CD4-positive, alpha-beta T cell treated with Interleukin-12 subunit alpha and Interleukin-12 subunit beta, for 1 hour (primary cell): ENCODE measurements around the gene HDGFL2.

Source experiments
- DNase-seq: peaks from one replicate; pipeline ENCODE4 v3.0.0-alpha.2; 2020

HDGFL2 gene

DNA sequence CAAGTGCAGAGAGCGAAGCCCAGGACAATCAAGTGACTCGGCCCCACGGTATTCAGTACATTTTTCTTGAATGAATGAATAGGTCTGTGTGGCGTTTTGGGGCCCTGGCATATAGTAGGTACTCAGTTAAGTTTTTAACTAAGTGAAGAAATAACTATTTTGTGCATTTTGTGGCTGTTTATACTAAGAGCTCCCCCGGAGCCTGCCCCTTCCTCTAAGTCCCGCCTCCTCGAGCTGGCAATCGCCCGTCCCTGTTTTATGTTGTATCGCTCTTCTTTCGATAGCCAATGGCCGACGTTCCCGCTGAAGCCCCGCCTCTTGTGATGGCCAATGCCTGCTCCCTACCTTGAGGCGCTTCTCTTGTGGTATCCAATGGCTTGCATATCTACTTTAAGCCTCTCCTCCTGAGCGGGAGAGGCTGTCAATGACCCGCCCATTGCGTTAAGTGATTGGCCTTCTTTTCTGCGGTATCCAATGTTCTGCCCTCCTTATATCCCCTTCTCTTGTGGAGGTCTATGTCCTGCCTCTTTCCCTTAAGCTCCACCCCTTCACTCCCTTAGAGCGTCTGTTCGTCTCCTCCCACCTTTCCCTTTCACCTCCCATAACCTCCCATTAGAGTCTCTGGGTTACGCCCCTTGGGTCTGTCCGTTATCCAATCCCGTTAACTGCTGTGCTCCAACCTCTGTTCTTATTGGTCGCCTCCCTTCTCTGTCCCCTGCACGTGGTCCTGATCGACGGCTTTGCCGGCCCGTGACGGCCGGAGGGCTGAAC is 509 bp upstream of the HDGFL2 start:
- peak; percentile 99 for DNase-seq

GRCh38 chr19:4473011-4473762 is 1.1 kb downstream of the HDGFL2 start:
- no peak for DNase-seq

GRCh38 chr19:4473763-4474513 is 1.8 kb downstream of the HDGFL2 start:
- DNase-seq = no peak

DNA sequence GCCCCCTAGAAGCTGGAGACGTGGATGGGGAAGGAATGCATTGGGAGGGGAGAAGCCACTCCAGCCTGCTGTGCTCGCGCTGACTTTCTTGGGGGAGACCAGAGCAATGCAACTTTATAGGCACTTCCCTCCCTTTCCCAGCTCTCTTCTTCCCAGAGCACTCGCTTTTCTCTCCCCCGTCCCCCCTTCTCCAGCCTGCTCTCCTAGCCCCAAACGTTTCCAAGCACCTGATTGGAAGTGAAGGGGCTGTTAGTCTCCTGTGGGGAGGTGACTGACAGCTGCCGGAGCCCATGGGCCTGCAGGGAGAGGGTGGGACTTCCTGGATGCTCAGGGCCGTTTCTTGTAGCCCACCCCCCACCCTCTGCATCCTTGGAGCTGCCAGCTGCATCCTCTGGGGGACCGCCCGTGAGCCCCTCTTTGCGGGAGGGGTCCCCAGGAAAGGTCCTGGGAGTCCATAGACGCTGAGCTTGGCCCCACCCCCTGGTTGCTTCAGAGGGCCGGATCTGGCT is 2.5 kb downstream of the HDGFL2 start:
- no peak for DNase-seq

- DNase-seq = no peak
These were observed 5.1 kb downstream of the HDGFL2 start for GRCh38 chr19:4477034-4477801.

DNA sequence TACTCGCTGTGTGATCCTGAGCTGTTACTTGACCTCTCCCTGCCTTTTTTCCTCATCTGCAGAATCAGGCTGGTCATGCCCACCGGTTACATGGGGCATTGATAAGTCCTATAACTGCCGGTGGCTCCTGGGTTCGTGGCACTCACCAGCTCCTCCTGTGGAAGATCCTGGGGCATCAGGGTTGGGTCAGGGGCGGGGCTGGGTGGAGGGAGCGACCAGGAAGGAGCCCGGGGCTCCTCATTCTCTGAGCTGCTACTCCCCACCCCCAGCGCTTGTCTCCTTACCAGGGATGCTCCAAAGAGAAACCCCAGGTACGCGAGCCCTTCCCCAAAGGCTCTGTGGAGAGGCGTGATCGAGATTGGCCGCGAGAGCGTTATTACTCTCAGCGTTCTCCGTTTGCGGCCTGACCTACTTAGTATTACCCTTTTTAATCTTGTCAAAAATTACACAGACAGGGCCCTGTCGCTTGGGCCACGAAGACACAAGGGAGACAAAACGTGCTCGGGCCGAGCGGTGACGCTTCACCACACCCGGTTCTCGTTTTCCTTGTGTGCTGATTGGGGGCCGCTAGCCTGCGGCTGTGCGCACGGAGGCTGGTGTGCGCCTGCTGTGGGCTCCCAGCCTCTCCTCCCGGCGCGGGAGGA is 10.7 kb downstream of the HDGFL2 start:
- DNase-seq = no peak

DNA sequence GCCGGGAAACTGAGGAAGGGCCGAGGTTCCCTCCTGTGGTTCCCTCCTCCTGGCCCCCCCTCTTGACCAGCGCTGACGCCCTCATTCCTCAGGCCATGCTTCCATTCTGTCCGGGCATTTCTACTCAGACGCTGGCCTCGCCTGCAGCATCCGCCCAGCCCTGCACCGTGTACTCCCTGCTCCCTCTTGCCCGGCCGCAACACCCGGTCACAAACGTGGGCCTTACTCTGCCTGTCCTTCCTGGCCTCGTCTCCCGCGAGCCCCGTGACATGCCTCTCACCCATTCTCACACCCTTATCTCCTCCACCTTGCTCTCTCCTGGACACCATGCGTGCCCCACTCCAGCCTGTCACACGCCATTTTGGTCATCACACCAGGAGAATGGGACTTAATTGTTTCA is 11.3 kb downstream of the HDGFL2 start:
- no peak for DNase-seq

DNA sequence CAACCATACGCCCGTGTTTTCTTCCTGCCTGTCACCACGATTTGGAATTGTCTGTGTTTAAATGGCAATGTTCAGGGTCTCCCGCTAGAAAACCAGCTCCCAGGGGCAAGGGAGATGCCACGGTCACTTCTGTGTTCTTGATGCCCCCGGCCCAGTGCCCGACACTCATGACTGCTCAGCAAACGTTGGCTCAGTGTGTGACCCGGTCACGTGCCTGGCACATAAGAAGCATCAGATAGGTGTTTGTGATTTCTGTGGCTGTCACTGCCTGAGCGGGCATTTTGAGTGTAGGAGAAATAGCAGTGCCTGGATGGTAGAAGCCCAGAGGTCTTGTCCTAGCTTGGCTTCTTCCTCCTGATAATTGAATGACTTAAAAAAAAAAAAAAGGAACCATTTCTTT is 15.5 kb downstream of the HDGFL2 start:
- no peak for DNase-seq

GRCh38 chr19:4488496-4488895 is 16.4 kb downstream of the HDGFL2 start:
- no peak for DNase-seq

- DNase-seq = no peak
These were observed 19.3 kb downstream of the HDGFL2 start for GRCh38 chr19:4491446-4491845.

GRCh38 chr19:4492337-4493103 is 20.4 kb downstream of the HDGFL2 start:
- DNase-seq = no peak

DNA sequence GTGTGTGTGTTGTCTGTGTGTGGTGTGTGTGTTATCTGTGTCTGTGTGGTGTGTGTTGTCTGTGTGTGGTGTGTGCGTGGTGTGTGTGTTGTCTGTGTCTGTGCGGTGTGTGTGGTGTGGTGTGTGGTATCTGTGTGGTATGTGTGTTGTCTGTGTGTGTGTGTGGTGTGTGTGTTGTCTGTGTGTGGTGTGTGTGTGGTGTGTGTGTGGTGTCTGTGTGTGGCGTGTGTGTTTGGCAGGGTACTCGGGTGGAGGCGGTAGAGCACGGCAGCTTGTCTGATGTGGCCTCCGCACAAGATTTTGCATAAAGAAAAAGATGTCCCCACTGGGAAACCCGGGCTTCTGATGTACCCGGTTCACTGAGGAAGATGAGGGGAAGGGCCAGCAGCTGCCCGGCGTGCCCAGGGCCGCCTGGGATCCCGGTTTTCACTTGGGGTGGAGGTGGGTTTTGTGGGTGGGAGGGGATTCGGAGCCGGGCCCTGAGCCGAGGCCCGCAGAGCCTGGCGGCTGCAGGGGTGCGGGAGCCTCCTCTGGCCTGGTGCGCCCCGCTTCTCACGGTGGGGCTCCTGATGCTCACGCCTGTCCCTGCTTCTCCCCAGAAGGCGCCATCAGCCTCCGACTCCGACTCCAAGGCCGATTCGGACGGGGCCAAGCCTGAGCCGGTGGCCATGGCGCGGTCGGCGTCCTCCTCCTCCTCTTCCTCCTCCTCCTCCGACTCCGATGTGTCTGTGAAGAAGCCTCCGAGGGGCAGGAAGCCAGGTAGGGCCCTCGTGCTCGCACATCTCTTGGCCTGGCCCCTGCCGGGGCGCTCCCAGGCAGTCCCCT is 21.2 kb downstream of the HDGFL2 start:
- DNase-seq = no peak

DNA sequence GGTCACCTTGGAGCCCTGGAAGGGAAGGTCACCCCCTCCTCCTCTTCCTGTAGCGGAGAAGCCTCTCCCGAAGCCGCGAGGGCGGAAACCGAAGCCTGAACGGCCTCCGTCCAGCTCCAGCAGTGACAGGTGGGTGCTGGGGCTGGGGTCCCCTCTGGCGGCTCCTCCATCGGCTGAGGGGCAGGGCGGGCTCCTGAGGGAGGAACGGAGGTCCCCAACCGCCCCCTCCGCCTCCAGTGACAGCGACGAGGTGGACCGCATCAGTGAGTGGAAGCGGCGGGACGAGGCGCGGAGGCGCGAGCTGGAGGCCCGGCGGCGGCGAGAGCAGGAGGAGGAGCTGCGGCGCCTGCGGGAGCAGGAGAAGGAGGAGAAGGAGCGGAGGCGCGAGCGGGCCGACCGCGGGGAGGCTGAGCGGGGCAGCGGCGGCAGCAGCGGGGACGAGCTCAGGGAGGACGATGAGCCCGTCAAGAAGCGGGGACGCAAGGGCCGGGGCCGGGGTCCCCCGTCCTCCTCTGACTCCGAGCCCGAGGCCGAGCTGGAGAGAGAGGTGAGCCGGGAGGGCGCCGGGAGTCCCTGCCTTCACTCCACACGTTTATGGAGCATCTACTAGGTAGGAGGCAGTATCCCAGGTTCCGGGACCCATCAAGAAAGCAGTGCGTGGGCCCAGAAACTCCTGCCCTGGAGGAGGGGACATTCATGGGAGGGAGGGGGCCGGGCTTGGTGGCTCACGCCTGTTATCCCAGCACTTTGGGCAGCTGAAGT is 22.0 kb downstream of the HDGFL2 start:
- no peak for DNase-seq

- no peak for DNase-seq
These were observed 22.6 kb downstream of the HDGFL2 start for GRCh38 chr19:4494691-4495064.

- no peak for DNase-seq
These were observed 23.4 kb downstream of the HDGFL2 start for GRCh38 chr19:4495471-4495870.

- no peak for DNase-seq
These were observed 24.2 kb downstream of the HDGFL2 start for GRCh38 chr19:4496304-4496703.

DNA sequence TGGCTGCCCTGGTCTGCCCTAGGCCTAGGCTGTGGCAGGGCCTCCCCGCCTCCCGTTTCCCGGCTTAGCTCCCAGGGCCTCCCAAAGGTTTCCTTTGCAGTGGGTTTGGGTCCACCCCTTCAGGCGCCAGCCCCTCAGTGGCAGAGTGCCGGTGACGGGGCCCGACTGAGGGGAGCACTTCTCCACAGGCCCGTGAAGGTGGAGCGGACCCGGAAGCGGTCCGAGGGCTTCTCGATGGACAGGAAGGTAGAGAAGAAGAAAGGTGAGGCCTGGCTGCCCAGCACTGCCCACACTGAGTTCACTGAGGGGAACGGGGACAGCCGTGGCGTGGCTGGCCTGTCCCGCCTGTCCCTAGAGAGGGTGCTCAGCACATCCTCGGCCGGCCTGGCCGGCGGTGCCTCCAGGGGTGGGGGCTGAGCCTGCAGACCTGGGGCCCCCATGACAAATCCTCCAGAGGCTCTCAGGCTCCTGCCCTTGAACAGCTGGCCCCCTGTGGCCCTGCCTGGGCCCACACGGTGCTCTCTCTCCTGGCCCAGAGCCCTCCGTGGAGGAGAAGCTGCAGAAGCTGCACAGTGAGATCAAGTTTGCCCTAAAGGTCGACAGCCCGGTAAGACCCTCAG is 25.8 kb downstream of the HDGFL2 start:
- DNase-seq = no peak

DNA sequence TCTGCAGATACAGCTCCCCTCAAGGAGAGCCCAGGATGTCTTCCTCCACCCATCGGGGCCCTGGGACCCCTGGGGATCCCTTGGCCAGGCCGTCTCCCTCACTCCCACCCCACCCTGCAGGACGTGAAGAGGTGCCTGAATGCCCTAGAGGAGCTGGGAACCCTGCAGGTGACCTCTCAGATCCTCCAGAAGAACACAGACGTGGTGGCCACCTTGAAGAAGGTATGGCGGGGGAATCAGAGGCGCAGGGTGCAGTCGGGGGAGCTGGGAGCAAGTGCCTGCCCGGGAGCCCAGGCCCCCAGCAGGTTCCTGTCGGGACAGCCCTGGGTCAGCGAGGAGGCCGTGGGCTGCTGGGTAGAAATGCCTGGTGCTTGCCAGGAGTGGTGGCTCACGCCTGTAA is 26.6 kb downstream of the HDGFL2 start:
- DNase-seq = no peak

DNA sequence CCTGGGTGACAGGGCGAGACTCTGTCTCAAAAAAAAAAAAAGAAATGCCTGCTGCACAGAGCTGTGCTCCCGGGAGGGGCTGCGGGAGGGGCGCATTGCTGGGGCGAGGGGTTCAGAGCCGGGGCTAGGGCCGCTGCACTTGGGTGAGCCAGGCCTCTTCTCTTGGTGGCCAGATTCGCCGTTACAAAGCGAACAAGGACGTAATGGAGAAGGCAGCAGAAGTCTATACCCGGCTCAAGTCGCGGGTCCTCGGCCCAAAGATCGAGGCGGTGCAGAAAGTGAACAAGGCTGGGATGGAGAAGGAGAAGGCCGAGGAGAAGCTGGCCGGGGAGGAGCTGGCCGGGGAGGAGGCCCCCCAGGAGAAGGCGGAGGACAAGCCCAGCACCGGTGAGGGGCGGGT is 27.2 kb downstream of the HDGFL2 start:
- DNase-seq = no peak
